Retinal pigment epithelial cell (primary cell): ENCODE data around the gene ZNF91.

Source experiments
- DNase-seq: peaks from one replicate; pipeline ENCODE4 v3.0.0-alpha.2; 2010; ENCODE audit warnings: low read depth
- H3K4me3 ChIP-seq: 2 replicates; pipeline ENCODE4 v1.5.1; 2011; ENCODE audit warnings: mild to moderate bottlenecking, low read length, control low read depth, moderate library complexity
- CTCF ChIP-seq: conservative IDR thresholded peaks from 2 replicates; pipeline ENCODE4 v1.5.1; 2011; ENCODE audit warnings: low read depth, low read length, control low read depth, inconsistent platforms

ZNF91 gene

DNA sequence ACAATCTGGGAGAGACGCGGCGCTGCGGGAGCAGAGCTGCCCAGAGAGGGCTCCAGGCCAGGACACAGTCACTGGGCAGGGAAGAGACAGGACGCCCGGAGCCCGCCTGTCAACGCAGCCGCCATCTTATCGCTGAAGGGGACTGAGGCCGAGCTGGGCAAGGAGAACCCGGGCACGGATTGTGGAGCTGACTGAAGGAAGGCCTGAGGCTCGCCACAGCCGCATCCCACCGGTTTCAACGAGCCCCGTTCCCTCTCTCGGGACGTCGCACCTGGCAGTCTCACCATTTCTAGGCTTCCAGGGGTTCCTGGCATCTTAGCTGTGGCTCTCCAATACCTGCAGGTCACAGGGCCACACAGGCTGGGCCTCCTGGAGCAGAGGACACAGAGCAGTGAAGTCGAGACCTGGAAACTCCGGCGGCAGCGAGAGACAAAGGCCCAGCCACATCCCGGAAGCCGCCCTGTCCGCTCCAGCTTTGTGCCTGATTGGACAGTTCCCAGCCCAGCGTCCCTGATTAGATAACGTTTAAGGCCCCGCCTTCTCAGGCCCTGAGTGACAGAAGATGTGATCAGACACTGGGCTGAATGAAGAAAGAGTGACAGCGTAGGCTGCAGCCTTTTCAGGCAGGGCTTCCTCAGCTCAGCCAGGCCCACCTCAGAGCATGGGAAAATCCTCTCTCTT, at the start of gene ZNF91:
Gene ZNF91, minus strand, starts transcription at position 431 of the 681 bp plus-strand sequence. Its CDS starts 117 bp downstream, at position 314.
- TF ChIP-seq CTCF: no peak
- peak; percentile 93 for DNase-seq
- H3K4me3 ChIP-seq: peak within 1 kb of the TSS; percentile 98

DNA sequence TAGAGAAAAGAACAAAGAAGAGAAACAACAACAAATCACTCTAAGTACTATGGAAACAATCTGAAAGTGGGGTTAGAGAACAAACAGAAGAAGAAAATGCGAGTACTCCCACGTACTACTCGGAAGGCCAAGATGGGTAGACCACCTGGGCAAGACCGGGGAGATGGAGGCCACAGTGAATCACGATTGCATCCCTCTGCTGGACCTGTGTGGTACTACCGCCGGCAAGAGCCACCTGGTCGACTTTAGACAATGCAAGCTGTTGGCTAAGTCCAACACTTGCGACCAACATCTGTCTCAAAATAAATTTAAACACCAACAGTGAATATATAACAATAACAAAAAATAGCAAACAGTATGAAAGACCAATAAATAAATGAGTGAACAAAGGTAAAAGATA, 45.5 kb upstream of the ZNF91 start:
- H3K4me3 ChIP-seq: no peak overlapping the region
- TF ChIP-seq CTCF: peak; percentile 52
- DNase-seq: no peak

- TF ChIP-seq CTCF: peak; percentile 32
- no peak for DNase-seq
- H3K4me3 ChIP-seq: no peak overlapping the region
These were observed 44.9 kb upstream of the ZNF91 start for GRCh38 chr19:23440207-23440606.

- DNase-seq: no peak
- H3K4me3 ChIP-seq: no peak overlapping the region
- peak; percentile 35 for TF ChIP-seq CTCF
These were observed 44.4 kb upstream of the ZNF91 start for GRCh38 chr19:23439623-23440022.

GRCh38 chr19:23437901-23438300, 42.6 kb upstream of the ZNF91 start:
- no peak for TF ChIP-seq CTCF
- DNase-seq: no peak
- H3K4me3 ChIP-seq: no peak overlapping the region

DNA sequence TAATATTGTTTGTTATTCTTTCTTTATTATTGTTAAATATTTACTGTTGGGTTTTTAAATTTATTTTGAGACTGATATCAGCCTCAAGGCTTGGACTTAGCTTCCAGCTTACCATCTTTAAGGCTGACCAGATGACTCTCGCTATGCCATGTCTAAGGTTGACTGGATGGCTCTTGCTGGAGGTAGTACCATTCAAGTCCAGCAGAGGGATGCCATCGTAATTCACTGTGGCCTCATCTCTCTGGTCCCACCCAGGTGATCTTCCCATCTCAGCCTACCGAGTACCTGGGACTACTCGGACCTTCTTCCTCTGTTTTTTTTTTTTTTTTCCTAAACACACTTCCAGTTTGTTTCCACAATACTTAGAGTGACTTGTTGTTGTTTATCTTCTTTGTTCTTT, 41.7 kb upstream of the ZNF91 start:
- no peak overlapping the region for H3K4me3 ChIP-seq
- TF ChIP-seq CTCF: peak; percentile 27
- no peak for DNase-seq

- H3K4me3 ChIP-seq: no peak overlapping the region
- DNase-seq: no peak
These were observed 41.0 kb upstream of the ZNF91 start for GRCh38 chr19:23436318-23436717.

More at GRCh38 chr19:23436318-23436717, 41.0 kb upstream of the ZNF91 start:
- TF ChIP-seq CTCF: peak; percentile 26
